ENCODE measurements around the gene RNF213. TPM values are rescaled to one million over a fixed set of nuclear protein-coding genes. Genes with fewer than 3 reads are reported as not detected.

The RNF213 gene
- total RNA-seq, 1 experiment from 2014 or later, result 44.5 TPM

DNA sequence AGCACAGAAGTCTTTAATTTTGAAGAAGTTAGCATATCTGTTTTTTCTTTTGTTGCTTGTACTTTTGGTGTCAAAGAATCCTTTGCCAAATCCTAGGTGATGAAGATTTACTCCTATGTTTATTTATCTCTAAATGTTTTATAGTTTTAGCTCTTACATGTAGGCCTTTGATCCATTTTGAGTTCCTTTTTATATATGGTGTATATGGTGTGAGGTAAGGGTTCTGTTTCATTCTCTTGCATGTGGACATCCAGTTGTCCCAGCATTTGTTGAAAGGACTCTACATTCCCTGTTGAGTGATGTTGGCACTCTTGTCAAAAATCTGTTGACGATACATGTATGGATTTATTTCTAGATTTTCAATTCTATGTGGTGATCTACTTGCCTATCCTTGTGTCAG is 62.2 kb downstream of the RNF213 start:
- BruUV-seq (replicated peaks), result no TSS peak
- no peak for ATAC-seq
- POLR2A ChIA-PET, result no interaction called here
- Histone ChIP-seq H3K4me2 (ENCODE audit: low read length) (no peak overlapping the region), H3K9me2 (ENCODE audit: insufficient read depth) (no peaks in the 10 kb centered on the region), H3K9me3 (ENCODE audit: control insufficient read depth in 1 of 2, insufficient read depth in 1 of 2, low read depth in 1 of 2, low read length in 2 of 2) (no peaks in the 10 kb centered on the region), H3K4me1 (ENCODE audit: control insufficient read depth in 1 of 2, insufficient read depth in 2 of 2, low read length in 2 of 2) (no peaks in the 10 kb centered on the region), H3K9ac (ENCODE audit: low read length) (no peak overlapping the region), H2AFZ (ENCODE audit: low read depth, low read length, poor library complexity, severe bottlenecking) (no peak overlapping the region), H3K36me3 (ENCODE audit: control insufficient read depth in 1 of 2, insufficient read depth in 2 of 2, low read length in 2 of 2) (peaks cover 0 to 4% of the 10 kb centered on the region in 2 experiments; a peak in 1 of 4 replicates), H3K27ac (ENCODE audit: low read depth, low read length) (no peak overlapping the region), H3K4me3 (replicated peaks in 1 of 2; ENCODE audit: low read depth in 1 of 2, low read length in 2 of 2) (no peak overlapping the region), H4K20me1 (ENCODE audit: insufficient read depth) (no peaks in the 10 kb centered on the region), H3K27me3 (ENCODE audit: insufficient read depth, low read length) (no peaks in the 10 kb centered on the region), H3K79me2 (ENCODE audit: insufficient read depth, low read length) (no peaks in the 10 kb centered on the region)
- TF ChIP-seq, protein P1, sequence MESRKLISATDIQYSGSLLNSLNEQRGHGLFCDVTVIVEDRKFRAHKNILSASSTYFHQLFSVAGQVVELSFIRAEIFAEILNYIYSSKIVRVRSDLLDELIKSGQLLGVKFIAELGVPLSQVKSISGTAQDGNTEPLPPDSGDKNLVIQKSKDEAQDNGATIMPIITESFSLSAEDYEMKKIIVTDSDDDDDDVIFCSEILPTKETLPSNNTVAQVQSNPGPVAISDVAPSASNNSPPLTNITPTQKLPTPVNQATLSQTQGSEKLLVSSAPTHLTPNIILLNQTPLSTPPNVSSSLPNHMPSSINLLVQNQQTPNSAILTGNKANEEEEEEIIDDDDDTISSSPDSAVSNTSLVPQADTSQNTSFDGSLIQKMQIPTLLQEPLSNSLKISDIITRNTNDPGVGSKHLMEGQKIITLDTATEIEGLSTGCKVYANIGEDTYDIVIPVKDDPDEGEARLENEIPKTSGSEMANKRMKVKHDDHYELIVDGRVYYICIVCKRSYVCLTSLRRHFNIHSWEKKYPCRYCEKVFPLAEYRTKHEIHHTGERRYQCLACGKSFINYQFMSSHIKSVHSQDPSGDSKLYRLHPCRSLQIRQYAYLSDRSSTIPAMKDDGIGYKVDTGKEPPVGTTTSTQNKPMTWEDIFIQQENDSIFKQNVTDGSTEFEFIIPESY (IDR thresholded peaks at IDR 0.05; ENCODE audit: extremely low read depth, insufficient replicate concordance, low read length), result no peak
- TF ChIP-seq ZNF274 (IDR thresholded peaks at IDR 0.05; ENCODE audit: low read depth, low read length) (no peak), ZFX (IDR thresholded peaks at IDR 0.05) (no peak), SIN3A (IDR thresholded peaks at IDR 0.05; ENCODE audit: low read depth) (no peak), EGR1 (IDR thresholded peaks at IDR 0.05; ENCODE audit: low read depth) (no peak), POLR2A (IDR thresholded peaks at IDR 0.05; ENCODE audit: borderline replicate concordance, extremely low read depth, insufficient read depth, insufficient read length) (no peak), JUND (IDR thresholded peaks at IDR 0.05) (no peak), TCF7L2 (IDR thresholded peaks at IDR 0.05; ENCODE audit: borderline replicate concordance, extremely low read depth, insufficient read depth, insufficient read length) (no peak), SRF (IDR thresholded peaks at IDR 0.05; ENCODE audit: low read depth) (no peak), CBX3 (IDR thresholded peaks at IDR 0.05; ENCODE audit: low read depth) (no peak), SP1 (IDR thresholded peaks at IDR 0.05; ENCODE audit: low read depth) (no peak), CEBPB (IDR thresholded peaks at IDR 0.05; ENCODE audit: low read depth) (no peak), ELF1 (IDR thresholded peaks at IDR 0.05; ENCODE audit: borderline replicate concordance, low read depth) (no peak), POLR2AphosphoS5 (IDR thresholded peaks at IDR 0.05; ENCODE audit: low read depth, low read length) (no peak)
- TF ChIP-seq, protein P2, sequence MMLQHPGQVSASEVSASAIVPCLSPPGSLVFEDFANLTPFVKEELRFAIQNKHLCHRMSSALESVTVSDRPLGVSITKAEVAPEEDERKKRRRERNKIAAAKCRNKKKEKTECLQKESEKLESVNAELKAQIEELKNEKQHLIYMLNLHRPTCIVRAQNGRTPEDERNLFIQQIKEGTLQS (IDR thresholded peaks at IDR 0.05), result no peak
- TF ChIP-seq, protein P3, sequence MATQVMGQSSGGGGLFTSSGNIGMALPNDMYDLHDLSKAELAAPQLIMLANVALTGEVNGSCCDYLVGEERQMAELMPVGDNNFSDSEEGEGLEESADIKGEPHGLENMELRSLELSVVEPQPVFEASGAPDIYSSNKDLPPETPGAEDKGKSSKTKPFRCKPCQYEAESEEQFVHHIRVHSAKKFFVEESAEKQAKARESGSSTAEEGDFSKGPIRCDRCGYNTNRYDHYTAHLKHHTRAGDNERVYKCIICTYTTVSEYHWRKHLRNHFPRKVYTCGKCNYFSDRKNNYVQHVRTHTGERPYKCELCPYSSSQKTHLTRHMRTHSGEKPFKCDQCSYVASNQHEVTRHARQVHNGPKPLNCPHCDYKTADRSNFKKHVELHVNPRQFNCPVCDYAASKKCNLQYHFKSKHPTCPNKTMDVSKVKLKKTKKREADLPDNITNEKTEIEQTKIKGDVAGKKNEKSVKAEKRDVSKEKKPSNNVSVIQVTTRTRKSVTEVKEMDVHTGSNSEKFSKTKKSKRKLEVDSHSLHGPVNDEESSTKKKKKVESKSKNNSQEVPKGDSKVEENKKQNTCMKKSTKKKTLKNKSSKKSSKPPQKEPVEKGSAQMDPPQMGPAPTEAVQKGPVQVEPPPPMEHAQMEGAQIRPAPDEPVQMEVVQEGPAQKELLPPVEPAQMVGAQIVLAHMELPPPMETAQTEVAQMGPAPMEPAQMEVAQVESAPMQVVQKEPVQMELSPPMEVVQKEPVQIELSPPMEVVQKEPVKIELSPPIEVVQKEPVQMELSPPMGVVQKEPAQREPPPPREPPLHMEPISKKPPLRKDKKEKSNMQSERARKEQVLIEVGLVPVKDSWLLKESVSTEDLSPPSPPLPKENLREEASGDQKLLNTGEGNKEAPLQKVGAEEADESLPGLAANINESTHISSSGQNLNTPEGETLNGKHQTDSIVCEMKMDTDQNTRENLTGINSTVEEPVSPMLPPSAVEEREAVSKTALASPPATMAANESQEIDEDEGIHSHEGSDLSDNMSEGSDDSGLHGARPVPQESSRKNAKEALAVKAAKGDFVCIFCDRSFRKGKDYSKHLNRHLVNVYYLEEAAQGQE (IDR thresholded peaks at IDR 0.05; ENCODE audit: low read depth), result no peak
- TF ChIP-seq, protein P4, sequence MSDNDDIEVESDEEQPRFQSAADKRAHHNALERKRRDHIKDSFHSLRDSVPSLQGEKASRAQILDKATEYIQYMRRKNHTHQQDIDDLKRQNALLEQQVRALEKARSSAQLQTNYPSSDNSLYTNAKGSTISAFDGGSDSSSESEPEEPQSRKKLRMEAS (IDR thresholded peaks at IDR 0.05), result no peak
- intact Hi-C loops (cut with micrococcal nuclease), result no loop called here
- no peak for DNase-seq (ENCODE audit: low read depth, low spot score)
- CTCF ChIA-PET, result no interaction called here
- RAD21 ChIA-PET (ENCODE audit: low non-redundant PET in 1 of 2, low total read pairs in 2 of 2, uncharacterized antibody in 2 of 2, unreplicated experiment in 2 of 2), result no interaction called here
